GM12872 (cell line): Measurements from ENCODE around the gene ABCB8.

Experiments used
- CTCF ChIP-seq: IDR thresholded peaks from 3 replicates; pipeline ENCODE4 v1.5.1; 2011; ENCODE audit warnings: low read depth, mild to moderate bottlenecking, low read length, moderate library complexity; ENCODE audit not compliant: insufficient read depth

ABCB8 gene

GRCh38 chr7:151053751-151054150, 25.5 kb downstream of the ABCB8 start:
- TF ChIP-seq CTCF, result no peak

GRCh38 chr7:151056283-151056665, 28.0 kb downstream of the ABCB8 start:
- TF ChIP-seq CTCF, result no peak

GRCh38 chr7:151056666-151057505, 28.6 kb downstream of the ABCB8 start:
- TF ChIP-seq CTCF, result no peak

GRCh38 chr7:151057506-151057988, 29.3 kb downstream of the ABCB8 start, which contains the start of gene CDK5:
TSS of gene CDK5 (minus strand) at chr7:151057897. CDS start at chr7:151057848, 49 bp downstream.
- TF ChIP-seq CTCF, result no peak

GRCh38 chr7:151057989-151058780, 29.9 kb downstream of the ABCB8 start:
- TF ChIP-seq CTCF, result no peak

GRCh38 chr7:151058781-151059366, 30.6 kb downstream of the ABCB8 start:
- no peak for TF ChIP-seq CTCF
